Muscle of back (tissue), 11 donors: ENCODE data around the gene ITPKA. TPM values are rescaled to one million over a fixed set of nuclear protein-coding genes. Genes with fewer than 3 reads are reported as not detected.
A peak's percentile ranks its signal among the peaks of the same experiment; 100 is the strongest.

Source experiments
- DNase-seq, 3 donors: peaks; one replicate each; pipeline versions ENCODE4 v3.0.0 to v3.0.0-alpha.2; 2013
- polyA plus RNA-seq, 10 donors: library from polyadenylated mRNA; unstranded; fragments of 120-200 nt; gene quantifications; one replicate each; pipeline ENCODE4 v1.2.1, GENCODE V29; 2013; ENCODE audit not compliant: insufficient read length in 10 of 10

The ITPKA gene
- polyA plus RNA-seq, 10 donors = 0.32 to 0.94 (median 0.53) TPM; not detected in 3

DNA sequence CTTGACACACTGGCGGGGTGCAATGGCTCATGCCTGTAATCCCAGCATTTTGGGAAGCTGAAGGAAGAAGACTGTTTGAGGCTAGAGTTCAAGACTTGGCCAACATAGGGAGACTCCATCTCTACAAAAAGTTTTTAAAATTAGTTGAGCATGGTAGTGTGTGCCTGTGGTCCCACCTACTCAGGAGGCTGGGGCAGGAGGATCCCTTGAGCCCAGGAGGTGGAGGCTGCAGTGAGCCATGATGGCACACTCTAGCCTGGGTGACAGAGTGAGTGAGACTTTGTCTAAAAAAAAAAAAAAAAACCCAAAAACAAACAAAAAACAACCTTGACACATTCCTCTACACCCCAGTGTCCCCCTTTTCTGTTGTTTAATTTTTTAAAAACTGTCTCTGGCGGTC is 4.0 kb upstream of the ITPKA start:
- no peak for DNase-seq

DNA sequence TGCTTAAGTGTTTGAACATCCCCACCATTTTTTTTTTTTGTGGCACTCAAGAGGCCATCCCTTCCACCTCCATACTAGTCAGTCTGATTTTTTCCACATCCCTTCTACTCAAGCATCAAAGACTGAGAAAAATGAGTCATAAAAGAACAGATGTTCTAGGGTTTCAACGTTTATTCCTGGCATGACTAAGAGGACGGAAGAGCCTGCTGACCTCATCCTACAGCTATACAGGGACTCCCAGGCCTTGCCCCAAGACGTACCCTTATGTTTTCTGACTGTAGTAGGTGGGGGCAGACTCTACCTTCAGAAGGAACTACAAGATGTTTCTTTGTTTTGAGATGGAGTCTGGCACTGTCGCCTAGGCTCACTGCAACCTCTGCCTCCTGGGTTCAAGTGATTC is 3.3 kb upstream of the ITPKA start:
- peak in 1 of 3 donors; percentile 77 for DNase-seq

GRCh38 chr15:41491889-41492288 is 1.8 kb upstream of the ITPKA start:
- no peak for DNase-seq

DNA sequence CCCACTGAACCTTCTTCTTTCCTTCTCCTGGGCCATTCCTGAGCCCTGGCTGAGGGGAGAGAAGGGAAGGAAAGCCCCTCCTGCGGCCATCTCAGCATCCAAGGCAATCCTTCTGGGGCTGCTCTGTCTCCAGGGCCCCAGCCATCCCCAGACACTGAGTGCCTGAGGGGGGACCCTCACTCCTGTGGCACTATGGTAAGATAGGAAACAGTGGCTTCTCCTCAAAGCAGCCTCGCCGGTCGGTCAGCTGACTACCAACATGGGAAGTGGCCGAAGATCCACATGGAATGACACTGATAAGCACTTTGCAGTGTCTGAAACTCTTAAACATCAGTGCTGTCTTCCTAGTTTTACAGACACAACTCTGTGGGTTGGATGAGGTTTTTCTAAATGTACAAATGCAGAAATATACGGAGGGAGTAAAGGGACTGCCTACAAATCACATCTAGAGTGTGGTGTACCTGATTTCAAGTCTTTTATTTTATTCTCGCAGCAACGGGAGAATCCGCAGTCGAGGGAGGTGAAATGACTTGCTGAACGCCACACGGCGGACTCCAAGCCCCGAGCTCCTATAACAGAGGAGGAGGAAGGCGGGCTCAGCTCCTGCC is 973 bp upstream of the ITPKA start:
- no peak for DNase-seq

DNA sequence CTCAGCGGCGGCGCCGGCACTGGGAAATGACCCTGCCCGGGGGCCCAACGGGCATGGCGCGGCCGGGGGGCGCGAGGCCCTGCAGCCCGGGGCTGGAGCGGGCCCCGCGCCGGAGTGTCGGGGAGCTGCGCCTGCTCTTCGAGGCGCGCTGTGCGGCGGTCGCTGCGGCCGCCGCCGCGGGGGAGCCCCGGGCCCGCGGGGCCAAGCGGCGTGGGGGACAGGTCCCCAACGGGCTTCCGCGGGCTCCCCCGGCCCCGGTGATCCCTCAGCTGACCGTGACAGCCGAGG is 172 bp downstream of the ITPKA start:
- DNase-seq = no peak

DNA sequence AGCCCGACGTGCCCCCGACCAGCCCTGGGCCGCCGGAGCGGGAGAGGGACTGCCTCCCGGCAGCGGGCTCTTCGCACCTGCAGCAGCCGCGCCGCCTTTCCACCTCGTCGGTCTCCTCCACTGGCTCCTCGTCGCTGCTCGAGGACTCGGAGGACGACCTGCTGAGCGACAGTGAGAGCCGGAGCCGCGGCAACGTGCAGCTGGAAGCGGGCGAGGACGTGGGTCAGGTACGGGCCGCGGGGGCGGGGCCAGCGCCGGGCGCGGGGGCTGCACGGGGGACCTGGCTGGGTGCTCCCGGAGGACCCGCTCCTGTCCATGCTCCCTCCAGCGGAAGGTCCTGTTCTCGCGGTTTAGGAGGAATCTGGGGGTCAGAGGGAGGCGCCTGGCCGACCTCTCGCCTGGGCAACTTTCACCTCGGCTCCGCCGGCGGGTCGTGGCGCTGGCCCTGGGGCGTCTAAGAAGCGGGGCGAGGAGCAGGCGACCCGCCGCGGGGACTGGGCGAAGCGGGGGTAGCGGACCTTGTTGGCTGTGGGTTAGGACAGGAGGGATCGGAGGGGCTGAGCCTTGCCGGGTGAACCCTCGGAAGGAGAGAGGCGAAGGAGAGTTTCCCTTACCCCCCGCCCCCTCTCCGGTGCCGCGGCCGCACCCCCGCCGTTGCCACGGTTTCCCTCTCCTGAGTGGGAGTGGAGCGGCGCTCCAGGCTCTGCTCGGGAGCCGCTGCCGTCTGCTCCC is 682 bp downstream of the ITPKA start:
- DNase-seq = peak in 1 of 3 donors; percentile 50

GRCh38 chr15:41494922-41495735 is 1.5 kb downstream of the ITPKA start:
- peak in 1 of 3 donors; percentile 39 for DNase-seq

- DNase-seq = peak in 1 of 3 donors; percentile 28
Measured at GRCh38 chr15:41495736-41496599, 2.3 kb downstream of the ITPKA start.

DNA sequence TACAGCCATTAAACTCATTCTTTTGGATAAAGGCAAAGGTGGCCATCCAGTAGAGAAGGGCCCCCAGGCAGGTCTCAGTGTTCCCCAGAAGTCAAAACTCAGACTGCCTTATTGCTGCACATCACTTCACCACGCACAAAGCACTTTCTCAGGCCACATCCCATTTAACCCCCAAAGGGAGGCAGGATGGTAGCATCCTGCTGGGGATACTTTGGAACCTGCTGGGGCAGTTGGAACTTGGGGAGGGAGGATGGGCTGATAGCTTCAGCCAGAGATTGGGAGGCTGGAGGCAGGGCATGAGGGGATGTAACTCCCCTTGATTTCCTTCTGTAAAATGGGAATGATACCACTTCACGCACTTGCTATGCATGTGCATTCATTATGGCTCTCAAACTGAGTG is 5.0 kb downstream of the ITPKA start:
- no peak for DNase-seq

DNA sequence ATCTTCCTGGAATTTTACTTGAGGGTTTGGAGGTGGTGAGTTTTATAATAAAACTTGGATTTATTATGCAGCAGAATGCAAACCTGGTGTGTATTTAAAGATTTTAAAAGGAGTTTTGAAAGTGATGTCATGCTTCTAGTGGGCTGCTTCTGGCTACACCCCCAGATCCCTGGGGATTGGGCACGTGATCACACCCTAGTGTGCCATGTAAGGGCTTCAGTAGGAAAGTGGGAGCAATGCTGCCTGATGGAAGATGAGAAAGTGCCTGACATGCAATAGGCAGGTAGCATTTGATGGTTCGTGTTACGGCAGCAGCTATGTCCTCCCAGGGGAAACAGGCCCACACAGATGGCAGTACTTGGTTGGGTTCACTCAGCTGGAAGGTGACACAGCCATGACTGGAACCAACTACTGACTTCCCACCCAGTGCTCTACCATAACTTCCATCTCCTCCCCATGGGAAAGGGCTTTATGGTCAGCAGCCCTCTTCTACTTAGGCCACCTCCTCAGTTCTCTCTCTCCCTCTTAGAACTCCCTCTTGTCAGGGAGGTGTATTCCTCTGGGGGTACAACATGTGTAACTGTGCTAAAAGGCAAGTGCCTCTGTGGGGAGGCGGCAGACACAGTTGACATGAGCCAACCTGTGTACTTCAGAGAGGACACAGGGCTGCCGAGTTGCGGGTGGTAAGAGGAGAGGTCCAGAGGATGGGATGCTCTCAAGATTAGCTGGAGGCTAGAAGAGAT is 5.6 kb downstream of the ITPKA start:
- DNase-seq = no peak

DNA sequence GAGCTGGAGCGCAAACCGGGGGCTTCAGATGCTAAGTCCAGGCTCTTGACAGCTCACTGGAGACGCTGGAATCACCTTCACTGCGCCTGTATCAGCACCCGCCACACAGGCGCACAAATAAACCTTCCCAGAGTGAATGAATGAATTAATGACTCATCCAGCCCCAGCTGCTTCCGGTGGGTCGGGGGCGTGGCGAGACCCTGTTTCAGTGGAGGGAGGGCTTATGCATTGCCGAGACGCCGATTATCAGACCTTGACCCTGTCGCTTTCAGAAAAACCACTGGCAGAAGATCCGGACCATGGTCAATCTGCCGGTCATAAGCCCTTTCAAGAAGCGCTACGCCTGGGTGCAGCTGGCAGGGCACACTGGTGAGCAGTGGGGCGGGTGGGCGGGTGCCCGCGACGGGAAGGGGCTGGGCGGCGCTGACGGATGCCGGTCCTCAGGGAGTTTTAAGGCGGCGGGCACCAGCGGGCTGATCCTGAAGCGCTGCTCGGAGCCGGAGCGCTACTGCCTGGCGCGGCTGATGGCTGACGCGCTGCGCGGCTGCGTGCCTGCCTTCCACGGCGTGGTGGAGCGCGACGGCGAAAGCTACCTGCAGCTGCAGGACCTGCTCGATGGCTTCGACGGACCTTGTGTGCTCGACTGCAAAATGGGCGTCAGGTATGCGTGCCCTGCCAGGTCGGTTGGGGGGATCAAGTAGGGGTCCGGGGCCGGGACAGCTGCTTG is 7.7 kb downstream of the ITPKA start:
- DNase-seq = peak in 1 of 3 donors; percentile 31

DNA sequence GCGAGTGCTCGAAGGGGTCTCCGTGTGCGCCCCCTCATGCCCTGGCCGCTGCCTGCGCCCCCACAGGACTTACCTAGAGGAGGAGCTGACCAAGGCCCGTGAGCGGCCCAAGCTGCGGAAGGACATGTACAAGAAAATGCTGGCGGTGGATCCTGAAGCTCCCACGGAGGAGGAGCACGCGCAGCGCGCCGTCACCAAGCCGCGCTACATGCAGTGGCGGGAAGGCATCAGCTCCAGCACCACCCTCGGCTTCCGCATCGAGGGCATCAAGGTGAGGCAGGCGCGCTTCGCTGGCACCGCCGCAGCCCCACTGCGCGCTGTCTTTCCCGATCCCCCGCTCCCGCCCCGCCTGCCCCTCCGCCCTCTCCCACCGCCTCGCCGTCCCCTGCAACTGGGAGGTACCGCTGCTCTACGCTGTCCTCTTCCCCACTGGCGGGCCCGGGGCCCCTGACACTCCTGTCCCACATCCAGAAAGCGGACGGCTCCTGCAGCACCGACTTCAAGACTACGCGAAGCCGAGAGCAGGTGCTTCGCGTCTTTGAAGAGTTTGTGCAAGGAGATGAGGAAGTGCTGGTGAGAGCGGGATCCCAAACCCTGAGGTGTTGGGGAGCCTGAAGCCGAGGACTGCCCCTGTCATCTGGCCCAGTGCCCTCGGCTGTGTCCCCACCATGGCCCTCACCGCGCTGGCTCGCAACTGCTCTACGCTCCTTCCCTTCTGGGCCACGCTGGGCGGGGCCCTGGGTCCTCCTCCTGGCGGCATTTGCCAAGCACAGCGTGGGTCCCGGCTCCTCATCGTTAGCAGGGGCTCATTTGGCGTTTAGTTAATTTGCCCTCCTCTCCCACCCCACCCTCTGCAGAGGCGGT is 8.5 kb downstream of the ITPKA start:
- DNase-seq = peak in 1 of 3 donors; percentile 25

DNA sequence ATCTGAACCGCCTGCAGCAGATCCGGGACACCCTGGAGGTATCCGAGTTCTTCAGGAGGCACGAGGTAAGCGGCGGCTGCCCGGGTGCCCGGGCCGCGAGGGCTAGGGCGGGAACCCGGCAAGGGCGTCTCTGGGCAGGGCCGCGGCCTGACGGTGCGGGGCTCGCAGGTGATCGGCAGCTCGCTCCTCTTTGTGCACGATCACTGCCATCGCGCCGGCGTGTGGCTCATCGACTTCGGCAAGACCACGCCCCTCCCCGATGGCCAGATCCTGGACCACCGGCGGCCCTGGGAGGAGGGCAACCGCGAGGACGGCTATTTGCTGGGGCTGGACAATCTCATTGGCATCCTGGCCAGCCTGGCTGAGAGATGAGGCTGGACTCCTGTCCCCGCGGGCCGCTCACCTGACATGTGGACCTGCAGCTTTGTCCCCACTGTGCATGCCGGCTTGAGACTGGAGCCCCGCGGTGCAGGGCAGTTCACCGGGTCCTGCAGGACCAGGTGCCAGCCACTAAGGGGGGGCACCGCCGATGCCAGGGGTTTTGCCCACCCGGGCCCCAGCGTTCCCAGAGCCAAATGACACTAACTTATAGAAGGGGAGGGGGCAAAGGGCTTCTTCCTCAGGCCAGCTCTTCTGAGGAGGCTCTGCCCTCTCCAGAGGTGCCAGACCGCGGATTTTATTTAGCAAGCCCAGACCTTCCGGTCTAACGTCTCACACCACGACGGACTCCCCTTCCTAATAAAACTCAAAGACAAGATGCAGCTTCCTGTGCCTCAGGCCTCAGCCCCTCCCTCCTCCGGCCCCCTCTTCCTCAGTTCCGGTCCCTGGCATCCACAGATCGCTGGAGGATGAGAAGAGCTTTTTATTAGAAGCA is 9.4 kb downstream of the ITPKA start:
- no peak for DNase-seq

GRCh38 chr15:41503669-41504010 is 10.0 kb downstream of the ITPKA start:
- DNase-seq = no peak

- DNase-seq = no peak
Measured at GRCh38 chr15:41504751-41505492, 11.2 kb downstream of the ITPKA start.

DNA sequence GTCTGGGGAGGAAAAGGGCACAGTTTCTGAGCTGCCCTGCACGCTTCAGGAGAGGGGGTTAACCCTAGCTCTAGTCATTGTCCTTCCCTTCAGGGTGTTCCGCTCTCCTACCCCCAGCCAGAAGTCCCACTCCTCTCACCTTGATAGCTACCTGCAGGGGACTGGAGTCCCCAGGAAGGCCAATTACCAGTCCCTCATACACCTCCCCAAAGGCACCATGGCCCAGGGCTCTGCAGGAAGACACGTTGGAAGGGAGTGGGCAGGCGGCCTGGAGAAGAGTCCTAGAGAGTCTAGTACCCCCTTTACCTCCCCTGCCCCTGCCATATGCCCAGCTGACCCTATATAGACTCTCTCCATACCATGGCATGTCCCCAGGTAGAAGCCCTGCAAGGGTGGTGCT is 12.1 kb downstream of the ITPKA start:
- no peak for DNase-seq

DNA sequence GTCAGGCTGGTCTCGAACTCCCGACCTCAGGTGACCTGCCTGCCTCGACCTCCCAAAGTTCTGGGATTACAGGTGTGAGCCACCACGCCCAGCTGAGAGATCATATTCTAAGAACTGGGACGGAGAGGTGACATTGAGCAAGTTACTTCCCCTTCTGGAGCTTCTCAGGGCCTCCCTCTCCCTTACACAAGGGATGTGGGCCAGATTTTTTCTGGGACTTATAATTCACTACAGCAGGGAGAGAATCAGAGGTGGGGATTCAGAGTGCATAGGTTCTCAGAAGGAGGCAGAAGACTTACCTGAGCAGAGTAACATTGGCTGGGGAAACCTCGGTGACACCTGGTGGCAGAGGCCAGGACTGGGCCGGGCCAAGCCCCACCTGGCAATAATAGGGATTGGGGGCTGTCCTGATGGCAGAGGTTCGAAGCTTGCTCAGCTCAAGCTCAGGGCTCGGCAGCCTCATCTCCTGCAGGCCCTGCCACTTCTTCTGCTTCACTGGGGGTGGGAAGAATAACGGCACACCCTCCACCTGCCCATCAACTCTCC is 13.2 kb downstream of the ITPKA start:
- no peak for DNase-seq
